ENCODE measurements around the gene FLRT2.

DNA sequence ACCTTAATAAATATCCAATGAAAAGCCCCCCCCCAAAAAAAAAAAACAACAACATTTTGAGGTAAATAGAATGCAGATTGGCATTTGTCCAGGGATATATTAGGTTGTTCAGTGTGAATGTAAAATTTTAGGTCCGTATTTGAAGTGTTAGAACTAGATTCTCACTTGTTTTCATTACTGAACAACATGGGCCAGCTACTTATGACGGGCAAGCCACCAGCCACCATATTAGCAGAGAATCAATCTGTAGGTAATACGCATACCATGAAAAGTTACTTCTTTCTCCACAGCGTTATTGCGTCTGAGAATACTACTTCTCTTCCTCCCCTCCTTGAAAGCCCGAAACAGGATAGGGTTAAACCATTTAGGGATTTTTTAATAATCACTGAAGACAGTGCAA lies 5.4 kb downstream of the FLRT2 start:
- TF ChIP-seq, protein P1, sequence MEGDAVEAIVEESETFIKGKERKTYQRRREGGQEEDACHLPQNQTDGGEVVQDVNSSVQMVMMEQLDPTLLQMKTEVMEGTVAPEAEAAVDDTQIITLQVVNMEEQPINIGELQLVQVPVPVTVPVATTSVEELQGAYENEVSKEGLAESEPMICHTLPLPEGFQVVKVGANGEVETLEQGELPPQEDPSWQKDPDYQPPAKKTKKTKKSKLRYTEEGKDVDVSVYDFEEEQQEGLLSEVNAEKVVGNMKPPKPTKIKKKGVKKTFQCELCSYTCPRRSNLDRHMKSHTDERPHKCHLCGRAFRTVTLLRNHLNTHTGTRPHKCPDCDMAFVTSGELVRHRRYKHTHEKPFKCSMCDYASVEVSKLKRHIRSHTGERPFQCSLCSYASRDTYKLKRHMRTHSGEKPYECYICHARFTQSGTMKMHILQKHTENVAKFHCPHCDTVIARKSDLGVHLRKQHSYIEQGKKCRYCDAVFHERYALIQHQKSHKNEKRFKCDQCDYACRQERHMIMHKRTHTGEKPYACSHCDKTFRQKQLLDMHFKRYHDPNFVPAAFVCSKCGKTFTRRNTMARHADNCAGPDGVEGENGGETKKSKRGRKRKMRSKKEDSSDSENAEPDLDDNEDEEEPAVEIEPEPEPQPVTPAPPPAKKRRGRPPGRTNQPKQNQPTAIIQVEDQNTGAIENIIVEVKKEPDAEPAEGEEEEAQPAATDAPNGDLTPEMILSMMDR (IDR thresholded peaks at IDR 0.05; ENCODE audit: low read length) = no peak
- TF ChIP-seq EZH2 (IDR thresholded peaks at IDR 0.05; ENCODE audit: borderline replicate concordance, low read length) = no peak
